ENCODE measurements around the gene PHF1.
"Not testable (repeated sequence)": the region's sequence is repeated elsewhere in the genome, so short reads cannot be mapped to it uniquely, and the experiment has no call there.

The PHF1 gene
- 10.4 to 25.0 (median 16.1) reads per million in 18 experiments for total RNA-seq

GRCh38 chr6:33410711-33411631 is at the start of gene PHF1:
Gene PHF1 (plus strand): TSS chr6:33411014. CDS start chr6:33412264, 1,250 bp downstream.
- no peak for DNase-seq

DNA sequence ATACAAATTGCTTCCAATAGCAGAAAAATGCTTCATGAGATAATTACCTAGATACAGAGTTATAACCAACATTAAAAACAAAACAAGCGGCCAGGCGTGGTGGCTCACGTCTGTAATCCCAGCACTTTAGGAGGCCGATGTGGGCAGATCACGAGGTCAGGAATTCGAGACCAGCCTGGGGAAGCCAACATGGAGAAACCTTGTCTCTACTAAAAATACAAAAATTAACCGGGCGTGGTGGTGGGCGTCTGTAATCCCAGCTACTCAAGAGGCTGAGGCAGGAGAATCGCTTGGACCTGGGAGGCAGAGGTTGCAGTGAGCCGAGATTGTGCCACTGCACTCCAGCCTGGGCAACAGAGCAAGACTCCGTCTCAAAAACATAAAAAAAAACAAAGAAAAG is 47.3 kb upstream of the PHF1 start:
- DNase-seq = not testable (repeated sequence)

DNA sequence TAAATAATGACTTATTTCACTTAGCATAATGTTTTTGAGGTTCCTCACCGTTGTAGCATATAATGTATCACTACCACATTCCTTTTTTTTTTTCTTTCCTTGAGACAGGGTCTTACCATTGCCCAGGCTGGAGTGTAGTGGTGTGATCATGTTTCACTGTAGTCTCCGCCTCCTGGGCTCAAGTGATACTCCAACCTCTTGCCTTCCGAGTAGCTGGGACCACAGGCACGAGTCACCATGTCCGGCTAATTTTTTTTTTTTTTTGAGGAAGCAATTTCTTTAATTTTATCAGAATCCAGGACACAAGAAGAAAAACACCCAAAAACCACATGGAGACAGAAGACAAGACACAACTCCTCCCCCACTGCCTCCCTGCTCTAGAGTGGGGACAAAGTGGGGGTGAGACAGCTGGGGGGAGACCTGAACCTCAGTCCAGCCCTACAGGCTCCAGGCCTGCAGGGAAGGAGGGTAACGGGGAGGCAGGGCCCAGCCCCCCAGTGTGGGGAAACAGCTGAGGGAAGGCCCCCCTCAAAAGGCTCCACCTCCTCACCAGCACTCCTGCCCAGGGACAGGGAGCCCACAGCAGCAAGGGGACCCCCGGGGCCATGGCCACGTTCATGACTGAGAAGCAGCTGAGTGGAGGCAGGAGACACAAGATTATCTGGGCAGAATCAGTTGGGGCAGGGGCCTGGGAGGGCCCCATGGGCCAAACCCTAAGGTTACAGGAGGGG is 46.2 kb upstream of the PHF1 start:
- peak; percentile 41 to 53 for DNase-seq

- not testable (repeated sequence) for DNase-seq
Observed at GRCh38 chr6:33365206-33365971, 45.4 kb upstream of the PHF1 start.

DNA sequence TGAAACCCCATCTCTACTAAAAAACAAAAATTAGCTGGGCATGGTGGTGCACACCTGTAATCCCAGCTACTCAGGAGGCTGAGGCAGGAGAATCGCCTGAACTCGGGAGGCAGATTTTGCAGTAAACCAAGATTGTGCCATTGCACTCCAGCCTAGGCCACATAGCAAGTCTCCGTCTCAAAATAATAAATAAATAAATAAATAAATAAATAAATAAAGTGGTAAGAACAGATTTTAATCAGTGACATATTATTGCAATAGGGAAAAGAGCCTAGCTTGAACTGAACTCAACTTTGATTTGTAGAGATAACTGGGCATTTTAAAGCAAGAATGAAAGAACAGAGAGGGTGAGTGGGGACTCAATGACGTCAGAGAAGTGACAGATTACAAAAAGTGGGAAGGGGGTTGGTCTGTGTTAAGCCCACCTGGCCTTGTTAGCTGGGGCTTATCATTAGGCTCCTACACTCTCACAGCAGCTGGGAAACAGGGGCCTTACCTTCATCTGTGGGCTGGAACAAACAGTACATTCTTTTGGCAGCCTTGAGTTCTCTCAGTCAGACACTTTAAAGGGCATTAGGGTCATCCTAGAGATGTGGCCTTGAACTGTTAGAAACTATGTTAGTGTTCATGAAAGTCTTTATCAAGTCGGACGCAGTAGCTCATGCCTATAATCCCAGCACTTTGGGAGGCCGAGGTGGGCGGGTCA is 43.7 kb upstream of the PHF1 start:
- DNase-seq = no peak

- not testable (repeated sequence) for DNase-seq
Observed at GRCh38 chr6:33367715-33368025, 43.1 kb upstream of the PHF1 start.

DNA sequence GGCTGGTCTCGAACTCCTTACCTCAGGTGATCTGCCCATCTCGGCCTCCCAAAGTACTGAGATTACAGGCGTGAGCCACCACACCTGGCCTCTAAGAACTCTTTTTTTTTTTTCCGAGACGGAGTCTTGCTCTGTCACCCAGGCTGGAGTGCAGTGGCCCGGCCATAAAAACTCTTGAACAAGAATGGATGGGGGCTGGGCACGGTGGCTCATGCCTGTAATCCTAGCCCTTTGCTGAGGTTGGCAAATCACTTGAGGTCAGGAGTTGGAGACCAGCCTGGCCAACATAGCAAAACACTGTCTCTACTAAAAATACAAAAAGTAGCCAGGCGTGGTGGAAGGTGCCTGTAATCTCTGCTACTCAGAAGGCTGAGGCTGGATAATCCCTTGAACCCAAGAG is 38.9 kb upstream of the PHF1 start:
- DNase-seq = not testable (repeated sequence)

- DNase-seq = peak in 1 of 2 donors; percentile 3
Observed at GRCh38 chr6:33372526-33373123, 38.2 kb upstream of the PHF1 start.

DNA sequence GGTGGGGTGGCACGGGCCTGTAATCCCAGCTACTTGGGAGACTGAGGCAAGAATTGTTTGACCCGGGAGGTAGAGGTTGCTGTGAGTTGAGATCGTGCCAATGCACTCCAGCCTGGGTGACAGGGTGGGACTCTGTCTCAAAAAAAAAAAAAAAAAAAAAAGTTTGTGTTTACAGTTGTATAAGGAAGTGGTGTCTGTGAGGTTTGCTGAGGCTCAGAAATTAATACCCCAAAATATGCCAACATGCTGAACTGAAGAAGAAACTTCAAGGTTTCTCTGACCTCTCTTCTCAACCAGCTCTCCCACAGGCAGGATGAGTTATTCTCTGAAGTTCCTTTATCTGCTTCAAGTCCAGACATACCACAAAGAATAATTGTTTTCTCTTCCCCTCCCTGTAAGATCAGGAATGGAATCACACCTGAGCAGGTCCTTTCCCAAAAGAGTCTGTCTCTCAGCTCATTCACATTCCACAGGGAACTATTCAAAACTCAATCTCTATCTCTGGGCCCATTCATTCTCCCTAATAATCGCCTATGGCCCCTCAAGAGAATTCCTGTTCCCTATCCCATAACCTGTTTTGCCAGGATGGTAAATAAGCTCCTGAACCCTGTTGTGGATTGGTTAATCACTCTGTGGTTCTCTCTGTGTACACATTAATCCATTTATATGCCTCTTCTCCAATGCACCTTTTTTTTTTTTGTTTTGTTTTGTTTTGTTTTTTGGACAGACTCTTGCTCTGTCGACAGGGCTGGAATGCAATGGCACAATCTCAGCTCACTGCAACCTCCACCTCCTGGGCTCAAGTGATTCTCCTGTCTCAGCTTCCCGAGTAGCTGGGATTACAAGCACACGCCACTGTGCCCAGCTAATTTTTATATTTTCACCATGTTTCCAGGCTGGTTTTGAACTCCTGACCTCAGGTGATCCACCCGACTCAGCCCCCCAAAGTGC is 36.6 kb upstream of the PHF1 start:
- DNase-seq = peak; percentile 5 to 6

GRCh38 chr6:33375143-33375671 is 35.6 kb upstream of the PHF1 start:
- peak; percentile 56 to 71 for DNase-seq

DNA sequence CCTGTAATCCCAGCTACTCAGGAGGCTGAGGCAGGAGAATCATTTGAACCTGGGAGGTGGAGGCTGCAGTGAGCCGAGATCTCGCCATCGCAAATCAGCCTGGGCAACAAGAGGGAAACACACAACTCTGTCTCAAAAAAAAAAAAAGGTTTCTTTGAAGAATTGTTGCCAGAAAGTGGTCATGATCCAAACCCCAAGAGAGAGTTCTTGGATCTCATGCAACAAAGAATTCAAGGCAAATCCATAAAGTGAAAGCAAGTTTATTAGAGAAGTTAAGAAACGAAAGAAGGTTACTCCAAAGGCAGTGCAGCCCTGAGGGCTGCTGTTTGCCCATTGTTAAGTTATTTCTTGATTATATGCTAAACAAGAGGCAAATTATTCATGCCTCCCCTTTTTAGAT is 33.6 kb upstream of the PHF1 start:
- no peak for DNase-seq

DNA sequence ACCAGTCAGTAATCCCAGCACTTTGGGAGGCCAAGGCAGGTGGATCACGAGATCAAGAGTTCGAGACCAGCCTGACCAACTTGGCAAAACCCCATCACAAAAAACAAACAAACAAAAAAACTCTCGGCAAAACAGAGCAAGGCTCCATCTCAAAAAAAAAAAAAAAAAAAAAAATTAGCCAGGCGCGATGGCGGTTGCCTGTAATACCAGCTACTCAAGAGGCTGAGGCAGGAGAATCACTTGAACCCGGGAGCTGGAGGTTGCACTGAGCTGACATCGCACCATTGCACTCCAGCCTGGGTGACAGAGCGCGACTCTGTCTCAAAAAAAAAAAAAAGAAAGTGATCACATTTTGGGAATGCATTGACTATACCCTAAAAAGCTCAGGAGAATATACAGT is 31.6 kb upstream of the PHF1 start:
- not testable (repeated sequence) for DNase-seq

- DNase-seq = no peak
Observed at GRCh38 chr6:33380272-33380981, 30.4 kb upstream of the PHF1 start.

DNA sequence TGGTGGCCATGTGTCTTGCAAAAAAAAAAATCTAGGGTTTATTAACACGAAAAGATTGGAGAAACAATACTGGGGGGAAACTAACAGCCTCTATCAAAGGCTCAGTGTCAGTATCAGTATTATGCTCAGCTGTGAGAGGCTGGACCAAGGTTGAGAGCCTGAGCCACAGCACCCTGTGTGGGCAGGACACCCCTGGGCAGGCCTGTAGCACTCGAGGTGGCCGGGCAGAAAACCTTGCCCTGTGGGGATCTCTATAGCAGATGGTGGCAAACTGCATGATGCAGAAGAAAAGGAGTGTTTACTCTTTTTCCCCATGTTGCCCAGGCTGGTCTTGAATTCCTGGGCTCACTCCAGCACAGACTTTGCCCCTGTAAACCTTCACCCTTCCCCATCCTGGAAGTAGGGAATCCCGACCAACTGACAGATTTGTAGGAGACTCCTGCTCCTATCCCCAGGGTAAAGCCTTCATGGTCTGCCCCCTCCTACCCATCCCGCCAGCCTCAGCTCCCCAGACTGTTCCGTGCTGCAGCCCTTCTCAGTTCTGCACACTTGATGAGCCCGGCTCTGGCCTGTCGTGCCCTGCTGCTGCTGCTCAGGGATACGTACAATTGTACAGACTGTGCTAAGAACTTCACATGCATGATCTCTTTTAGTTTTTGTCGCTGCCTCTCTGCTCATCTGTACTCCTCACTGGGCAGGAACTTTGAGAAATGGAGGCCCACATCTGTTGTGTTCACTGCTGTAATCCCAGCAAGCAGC is 27.2 kb upstream of the PHF1 start:
- no peak for DNase-seq

DNA sequence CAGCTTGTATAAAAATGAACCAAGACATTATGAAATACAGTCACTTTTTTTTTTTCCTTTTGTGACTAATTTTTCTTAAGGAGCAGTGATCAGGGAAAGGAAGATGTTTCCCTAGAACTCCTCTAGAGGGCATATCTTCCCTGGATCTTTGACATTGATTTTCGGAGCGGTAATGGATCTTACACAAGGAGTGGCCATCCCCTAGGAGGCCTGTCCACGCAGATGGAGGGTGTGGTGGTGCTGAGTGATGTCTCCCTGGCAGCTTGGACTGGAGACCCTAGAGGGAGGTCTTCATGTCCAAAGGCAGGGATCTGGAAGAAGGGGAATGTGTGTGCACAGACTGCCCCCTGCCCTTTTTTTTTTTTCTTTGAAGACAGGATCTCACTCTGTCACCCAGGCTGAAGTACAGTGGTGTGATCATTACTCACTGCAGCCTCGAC is 26.2 kb upstream of the PHF1 start:
- peak in 1 of 2 donors; percentile 20 for DNase-seq

- DNase-seq = no peak
Observed at GRCh38 chr6:33390173-33390572, 20.6 kb upstream of the PHF1 start.

DNA sequence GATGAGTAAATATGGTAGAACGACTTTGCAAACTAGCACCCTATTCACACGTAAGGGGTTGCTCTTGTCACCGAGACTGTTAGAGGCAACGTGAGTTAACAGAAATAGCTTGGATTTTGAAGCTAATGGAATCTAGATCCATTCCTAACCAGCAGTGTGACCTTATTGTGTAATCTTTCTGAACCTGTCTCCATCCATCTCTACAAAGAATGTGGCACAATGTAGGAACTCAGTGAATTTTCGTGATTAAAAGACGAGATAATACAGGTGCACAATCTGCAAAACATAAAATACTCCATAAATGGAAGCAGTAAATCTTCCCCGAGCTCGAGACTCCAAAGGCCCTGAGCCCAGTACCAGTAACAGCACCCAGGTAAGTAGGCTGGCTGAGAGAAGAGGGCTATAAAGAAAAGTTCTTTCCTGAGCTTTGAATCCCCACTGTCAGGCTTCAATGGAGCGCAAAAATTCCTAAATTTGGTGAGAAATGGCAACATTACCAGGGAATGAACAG is 20.0 kb upstream of the PHF1 start:
- no peak for DNase-seq

DNA sequence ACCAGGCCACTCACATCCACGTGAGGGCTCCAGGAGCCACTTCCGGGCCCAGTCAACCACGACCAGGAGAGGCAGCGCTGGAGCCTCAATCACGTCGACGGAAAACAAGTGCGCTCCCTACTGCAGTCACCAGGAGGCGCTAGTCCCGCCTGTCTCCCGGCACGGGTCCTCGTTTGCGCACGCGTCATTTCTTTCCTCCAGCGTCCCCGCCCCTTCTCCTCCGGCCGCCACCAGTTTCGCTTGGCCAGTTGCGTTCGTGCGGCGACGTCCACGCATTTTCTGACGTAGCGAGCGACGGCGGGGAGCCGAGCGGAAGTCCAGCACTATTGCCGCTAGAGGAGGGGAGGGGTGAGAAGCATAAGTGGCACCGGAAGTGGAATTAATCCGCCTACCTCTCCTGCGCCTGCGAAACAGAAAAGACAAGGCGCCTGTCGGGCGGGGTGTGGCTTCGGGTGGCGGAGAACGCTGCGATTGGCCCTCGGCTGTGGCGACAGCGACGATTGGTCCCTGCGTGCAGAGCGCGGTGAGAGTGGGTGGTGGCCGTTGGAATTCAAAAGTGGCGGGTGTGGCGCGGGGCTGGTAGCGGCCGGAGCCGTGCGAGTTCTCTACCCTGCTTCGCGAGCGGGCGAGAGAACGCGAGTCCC is 19.4 kb upstream of the PHF1 start, which contains the start of gene KIFC1:
Gene KIFC1 (plus strand): TSS at position 546 of the 644 bp plus-strand sequence. CDS start 163 bp downstream, outside the sequence.
- peak; percentile 100 for DNase-seq

All from inflammatory macrophage (primary cell).